ENCODE measurements around the gene RIPPLY1. TPM values are rescaled to one million over a fixed set of nuclear protein-coding genes. Genes with fewer than 3 reads are reported as not detected.

RIPPLY1 gene
- total and polyA plus RNA-seq, 2 donors (not counting 1 experiment from before 2014, with no cell fraction given): not detected

DNA sequence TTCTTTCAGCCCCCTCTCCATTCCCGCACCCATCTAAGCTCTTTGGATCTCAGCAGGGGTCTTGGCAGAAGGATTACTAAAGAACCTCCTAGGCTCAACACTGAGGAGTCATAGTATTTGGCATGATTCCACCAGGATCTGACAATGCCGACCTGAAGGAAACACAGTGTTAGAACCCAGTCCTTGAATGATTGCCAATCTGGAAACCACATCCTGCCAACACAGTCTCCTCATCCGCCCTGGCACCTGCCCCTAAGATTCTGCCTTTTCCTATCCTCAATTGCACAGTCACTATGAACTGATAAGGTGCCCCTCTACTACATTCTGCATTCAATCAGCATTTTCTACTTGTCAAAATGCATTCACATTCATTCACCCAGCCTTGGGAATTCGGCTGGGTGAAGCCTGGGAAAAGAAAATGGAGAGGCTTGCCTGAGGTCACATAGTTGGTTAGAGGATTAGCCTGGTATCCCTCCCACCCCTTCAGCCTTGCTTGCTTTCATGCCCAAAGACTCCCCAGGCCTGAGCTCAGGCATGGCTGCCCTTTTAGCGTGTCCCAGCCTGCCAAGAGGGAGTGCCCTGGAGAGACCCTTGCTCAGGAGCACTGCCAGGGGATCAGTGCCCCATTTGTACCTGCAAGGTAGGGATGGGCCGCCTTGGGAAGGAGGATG, 14.8 kb upstream of the RIPPLY1 start:
- no peaks in the 10 kb centered on the region for H3K4me1 ChIP-seq (ENCODE audit: control insufficient read depth, extremely low read depth, insufficient read depth, low read length)
- DNase-seq (ENCODE audit: low read depth in 2 of 2): peak; percentile 55 to 79
- H3K9me3 ChIP-seq (ENCODE audit: control insufficient read depth, insufficient read depth, low read depth, low read length): no peaks in the 10 kb centered on the region
- peak overlapping the region; percentile 44 for H3K4me2 ChIP-seq (ENCODE audit: extremely low read depth, insufficient read depth, low read length)
- no peaks in the 10 kb centered on the region for H3K36me3 ChIP-seq (ENCODE audit: control insufficient read depth, insufficient read depth, low read length)
- no peak overlapping the region for H2AFZ ChIP-seq (ENCODE audit: low read length)
- no peaks in the 10 kb centered on the region for H4K20me1 ChIP-seq (ENCODE audit: control insufficient read depth, extremely low read depth, insufficient read depth, low read length)
- H3K79me2 ChIP-seq (ENCODE audit: control insufficient read depth, insufficient read depth, low read length): no peaks in the 10 kb centered on the region
- H3K9ac ChIP-seq (ENCODE audit: insufficient read depth, low read length): no peak overlapping the region
- no peaks in the 10 kb centered on the region for H3K27me3 ChIP-seq (ENCODE audit: control insufficient read depth, insufficient read depth, low read length)
- H3K4me3 ChIP-seq (replicated peaks in 1 of 4; ENCODE audit: control extremely low read depth in 1 of 4, insufficient read depth in 1 of 4, low read depth in 3 of 4, low read length in 4 of 4): no peak overlapping the region
- TF ChIP-seq EZH2 (IDR thresholded peaks at IDR 0.05; ENCODE audit: low read length, missing control alignments): no peak
- no peak overlapping the region for H3K27ac ChIP-seq (ENCODE audit: insufficient read depth, low read length)

DNA sequence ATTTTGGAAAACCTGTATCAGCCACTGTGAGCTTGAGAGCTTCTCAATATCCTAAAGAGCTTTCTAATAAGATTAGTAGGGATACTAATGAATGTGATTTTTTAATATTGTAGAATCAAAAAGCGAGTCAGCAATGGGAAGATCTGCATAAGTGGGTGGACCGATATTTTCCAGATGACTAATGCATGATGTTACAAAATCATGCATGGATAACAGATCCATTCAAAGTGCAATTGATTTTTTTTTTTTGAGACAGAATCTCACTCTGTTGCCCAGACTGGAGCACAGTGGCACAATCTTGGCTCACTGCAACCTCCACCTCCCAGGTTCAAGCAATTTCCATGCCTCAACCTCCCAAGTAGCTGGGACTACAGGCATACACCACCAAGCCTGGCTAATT, 9.7 kb upstream of the RIPPLY1 start:
- Histone ChIP-seq H4K20me1 (ENCODE audit: control insufficient read depth, extremely low read depth, insufficient read depth, low read length) (no peaks in the 10 kb centered on the region), H3K4me3 (replicated peaks in 1 of 4; ENCODE audit: control extremely low read depth in 1 of 4, insufficient read depth in 1 of 4, low read depth in 3 of 4, low read length in 4 of 4) (no peak overlapping the region), H3K27me3 (ENCODE audit: control insufficient read depth, insufficient read depth, low read length) (no peaks in the 10 kb centered on the region), H3K27ac (ENCODE audit: insufficient read depth, low read length) (no peak overlapping the region), H3K4me2 (ENCODE audit: extremely low read depth, insufficient read depth, low read length) (no peak overlapping the region), H3K36me3 (ENCODE audit: control insufficient read depth, insufficient read depth, low read length) (no peaks in the 10 kb centered on the region), H3K9ac (ENCODE audit: insufficient read depth, low read length) (no peak overlapping the region), H3K79me2 (ENCODE audit: control insufficient read depth, insufficient read depth, low read length) (no peaks in the 10 kb centered on the region), H2AFZ (ENCODE audit: low read length) (no peak overlapping the region), H3K4me1 (ENCODE audit: control insufficient read depth, extremely low read depth, insufficient read depth, low read length) (no peaks in the 10 kb centered on the region), H3K9me3 (ENCODE audit: control insufficient read depth, insufficient read depth, low read depth, low read length) (no peaks in the 10 kb centered on the region)
- peak; percentile 45 for DNase-seq (ENCODE audit: low read depth in 2 of 2)
- TF ChIP-seq, protein P1, sequence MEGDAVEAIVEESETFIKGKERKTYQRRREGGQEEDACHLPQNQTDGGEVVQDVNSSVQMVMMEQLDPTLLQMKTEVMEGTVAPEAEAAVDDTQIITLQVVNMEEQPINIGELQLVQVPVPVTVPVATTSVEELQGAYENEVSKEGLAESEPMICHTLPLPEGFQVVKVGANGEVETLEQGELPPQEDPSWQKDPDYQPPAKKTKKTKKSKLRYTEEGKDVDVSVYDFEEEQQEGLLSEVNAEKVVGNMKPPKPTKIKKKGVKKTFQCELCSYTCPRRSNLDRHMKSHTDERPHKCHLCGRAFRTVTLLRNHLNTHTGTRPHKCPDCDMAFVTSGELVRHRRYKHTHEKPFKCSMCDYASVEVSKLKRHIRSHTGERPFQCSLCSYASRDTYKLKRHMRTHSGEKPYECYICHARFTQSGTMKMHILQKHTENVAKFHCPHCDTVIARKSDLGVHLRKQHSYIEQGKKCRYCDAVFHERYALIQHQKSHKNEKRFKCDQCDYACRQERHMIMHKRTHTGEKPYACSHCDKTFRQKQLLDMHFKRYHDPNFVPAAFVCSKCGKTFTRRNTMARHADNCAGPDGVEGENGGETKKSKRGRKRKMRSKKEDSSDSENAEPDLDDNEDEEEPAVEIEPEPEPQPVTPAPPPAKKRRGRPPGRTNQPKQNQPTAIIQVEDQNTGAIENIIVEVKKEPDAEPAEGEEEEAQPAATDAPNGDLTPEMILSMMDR (conservative IDR thresholded peaks at IDR 0.05 in 1 of 2, IDR thresholded peaks at IDR 0.05 in 1 of 2; ENCODE audit: low read depth in 1 of 2, low read length in 2 of 2): no peak
- TF ChIP-seq EZH2 (IDR thresholded peaks at IDR 0.05; ENCODE audit: low read length, missing control alignments): no peak

DNA sequence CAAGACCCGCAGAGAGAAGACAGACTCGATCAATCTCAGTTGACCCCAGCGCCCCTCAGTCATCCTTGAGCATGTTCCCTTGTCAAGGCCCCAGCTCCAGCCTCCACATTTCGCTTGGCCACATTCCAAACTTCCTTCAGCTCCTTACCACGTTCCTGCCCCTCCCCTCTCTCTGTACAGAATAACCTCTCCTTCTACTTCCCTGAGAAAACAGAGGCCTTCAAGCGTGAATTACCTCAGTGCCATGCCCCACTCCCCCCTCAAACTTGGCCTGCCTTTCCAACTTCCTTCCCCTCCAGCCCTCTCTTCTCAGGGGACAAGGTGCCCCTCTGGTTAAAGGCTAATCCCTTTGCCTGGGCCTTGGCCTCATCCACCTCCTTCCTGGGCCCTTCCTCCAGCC, 3.2 kb upstream of the RIPPLY1 start:
- no peaks in the 10 kb centered on the region for H3K79me2 ChIP-seq (ENCODE audit: control insufficient read depth, insufficient read depth, low read length)
- no peaks in the 10 kb centered on the region for H3K36me3 ChIP-seq (ENCODE audit: control insufficient read depth, insufficient read depth, low read length)
- no peak for TF ChIP-seq EZH2 (IDR thresholded peaks at IDR 0.05; ENCODE audit: low read length, missing control alignments)
- TF ChIP-seq, protein P1 (conservative IDR thresholded peaks at IDR 0.05 in 1 of 2, IDR thresholded peaks at IDR 0.05 in 1 of 2; ENCODE audit: low read depth in 1 of 2, low read length in 2 of 2): no peak
- H3K27me3 ChIP-seq (ENCODE audit: control insufficient read depth, insufficient read depth, low read length): no peaks in the 10 kb centered on the region
- DNase-seq (ENCODE audit: low read depth in 2 of 2): no peak
- no peak overlapping the region for H2AFZ ChIP-seq (ENCODE audit: low read length)
- no peaks in the 10 kb centered on the region for H4K20me1 ChIP-seq (ENCODE audit: control insufficient read depth, extremely low read depth, insufficient read depth, low read length)
- no peaks in the 10 kb centered on the region for H3K9me3 ChIP-seq (ENCODE audit: control insufficient read depth, insufficient read depth, low read depth, low read length)
- H3K4me1 ChIP-seq (ENCODE audit: control insufficient read depth, extremely low read depth, insufficient read depth, low read length): no peaks in the 10 kb centered on the region
- no peak overlapping the region for H3K27ac ChIP-seq (ENCODE audit: insufficient read depth, low read length)
- H3K4me3 ChIP-seq (replicated peaks in 1 of 4; ENCODE audit: control extremely low read depth in 1 of 4, insufficient read depth in 1 of 4, low read depth in 3 of 4, low read length in 4 of 4): no peak overlapping the region
- no peak overlapping the region for H3K4me2 ChIP-seq (ENCODE audit: extremely low read depth, insufficient read depth, low read length)
- H3K9ac ChIP-seq (ENCODE audit: insufficient read depth, low read length): no peak overlapping the region

Measured in fibroblast of lung (primary cell).